Fibroblast of the aortic adventitia (primary cell): ENCODE measurements around the gene ACOT12. TPM values are rescaled to one million over a fixed set of nuclear protein-coding genes. Genes with fewer than 3 reads are reported as not detected.

Experiments used
- DNase-seq: peaks from one replicate; pipeline ENCODE4 v3.0.0-alpha.2; 2010; ENCODE audit warnings: low read depth
- H3K4me3 ChIP-seq: 2 replicates; pipeline ENCODE4 v1.5.1; 2011; ENCODE audit warnings: low read depth, mild to moderate bottlenecking, control low read depth, low read length, moderate library complexity
- CTCF ChIP-seq: IDR thresholded peaks from 2 replicates; pipeline ENCODE4 v1.5.1; 2011; ENCODE audit warnings: mild to moderate bottlenecking, low read length, control low read depth, inconsistent platforms; ENCODE audit not compliant: insufficient read depth
- total RNA-seq: library from RNA; depleted of rRNA; stranded (reverse); fragments of >200 nt; gene quantifications from 2 replicates; pipeline ENCODE4 v1.2.3, GENCODE V29; 2012; ENCODE audit warnings: low replicate concordance

Gene ACOT12
- total RNA-seq, 1 donor = 0.27 TPM

DNA sequence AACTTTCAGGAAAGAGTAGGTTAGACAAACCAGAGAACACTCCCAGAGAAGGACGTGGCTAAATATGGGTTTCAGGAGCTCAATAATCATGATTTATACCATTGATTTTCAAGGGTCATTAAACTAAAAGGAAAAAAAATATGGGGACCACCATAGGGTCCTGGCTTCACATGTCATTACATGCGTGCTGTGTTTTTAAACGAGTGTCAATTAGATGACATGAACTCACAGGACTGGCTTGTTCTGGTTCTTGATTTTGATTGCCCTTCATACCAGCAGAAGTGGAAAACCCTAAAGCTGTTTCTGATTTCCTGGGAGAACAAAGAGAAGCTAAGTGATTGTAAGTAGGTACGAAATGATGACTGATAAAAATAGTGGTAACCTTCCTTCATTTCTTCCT lies 5.8 kb downstream of the ACOT12 start:
- TF ChIP-seq CTCF = no peak
- no peak overlapping the region for H3K4me3 ChIP-seq
- no peak for DNase-seq

DNA sequence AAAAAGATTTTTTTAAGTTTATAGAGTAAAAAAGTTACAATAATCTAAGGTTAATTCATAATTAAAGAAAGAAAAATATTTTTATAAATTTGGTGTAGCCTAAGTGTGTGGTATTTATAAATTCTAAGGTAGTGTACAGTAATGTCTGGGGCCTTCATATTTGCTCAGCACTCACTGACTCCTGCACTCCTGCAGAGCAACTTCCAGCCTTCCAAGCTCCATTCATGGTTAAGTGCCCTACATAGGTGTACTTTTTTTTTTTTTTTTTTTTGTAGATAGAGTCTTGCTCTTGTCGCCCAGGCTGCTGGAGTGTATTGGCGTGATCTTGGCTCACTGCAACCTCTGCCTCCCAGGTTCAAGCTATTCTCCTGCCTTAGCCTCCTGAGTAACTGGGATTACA lies 10.1 kb downstream of the ACOT12 start:
- no peak for TF ChIP-seq CTCF
- no peak overlapping the region for H3K4me3 ChIP-seq
- DNase-seq = no peak

DNA sequence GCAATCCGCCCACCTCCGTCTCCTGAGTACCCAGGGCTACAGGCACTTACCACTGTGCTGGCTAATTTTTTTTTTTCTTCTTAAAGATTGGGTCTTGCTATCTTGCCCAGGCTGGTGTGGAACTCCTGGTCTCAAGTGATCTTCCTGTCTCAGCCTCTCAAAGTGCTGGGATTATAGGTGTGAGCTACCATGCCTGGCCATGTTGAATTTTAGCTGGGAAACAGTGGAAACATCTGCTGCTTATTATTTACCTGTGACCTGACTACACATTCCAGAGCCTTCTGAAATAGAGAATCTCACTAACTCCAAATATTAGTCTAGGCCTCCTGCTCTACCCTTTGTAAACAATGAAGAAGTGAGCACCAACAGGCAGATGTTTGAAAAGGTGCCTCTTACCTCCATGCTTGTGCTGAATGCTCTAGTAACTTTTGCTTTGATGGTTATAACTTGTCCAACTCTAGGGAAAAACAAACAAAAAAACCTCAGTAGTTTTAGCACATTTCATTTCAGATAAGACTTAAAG lies 22.5 kb downstream of the ACOT12 start:
- TF ChIP-seq CTCF = no peak
- H3K4me3 ChIP-seq = no peak overlapping the region
- no peak for DNase-seq

GRCh38 chr5:81370912-81371311 lies 23.0 kb downstream of the ACOT12 start:
- no peak overlapping the region for H3K4me3 ChIP-seq
- DNase-seq = no peak
- no peak for TF ChIP-seq CTCF

DNA sequence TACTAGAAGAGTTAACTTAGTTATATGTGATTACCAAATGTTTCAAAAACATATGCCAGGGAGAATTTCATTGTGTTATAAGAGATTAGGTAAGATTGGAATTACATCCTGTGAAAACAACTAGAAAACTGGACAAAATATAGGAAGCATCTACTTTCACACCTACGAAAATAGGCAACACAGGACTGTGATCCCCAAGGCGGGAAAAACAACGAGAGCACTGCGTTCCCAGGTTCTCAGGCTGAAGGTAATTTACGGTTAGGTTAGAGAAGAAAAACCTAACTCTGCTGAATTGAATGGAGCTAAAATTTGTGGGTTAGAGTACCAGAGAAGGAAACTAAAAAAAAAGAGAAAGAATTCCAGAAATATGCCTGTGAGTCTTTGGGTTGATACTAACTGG lies 28.4 kb downstream of the ACOT12 start:
- no peak for TF ChIP-seq CTCF
- DNase-seq = no peak
- H3K4me3 ChIP-seq = no peak overlapping the region

GRCh38 chr5:81363093-81363871 lies 30.7 kb downstream of the ACOT12 start:
- TF ChIP-seq CTCF = no peak
- no peak for DNase-seq
- no peak overlapping the region for H3K4me3 ChIP-seq
